Activated T-cell treated with anti-CD3 and anti-CD28 coated beads for 1 hour (primary cell): Measurements from ENCODE around the gene TDRD12.

ENCODE experiments used
- DNase-seq: peaks from one replicate; pipeline ENCODE4 v3.0.0-alpha.2; 2020; ENCODE audit warnings: low read depth

TDRD12 gene

DNA sequence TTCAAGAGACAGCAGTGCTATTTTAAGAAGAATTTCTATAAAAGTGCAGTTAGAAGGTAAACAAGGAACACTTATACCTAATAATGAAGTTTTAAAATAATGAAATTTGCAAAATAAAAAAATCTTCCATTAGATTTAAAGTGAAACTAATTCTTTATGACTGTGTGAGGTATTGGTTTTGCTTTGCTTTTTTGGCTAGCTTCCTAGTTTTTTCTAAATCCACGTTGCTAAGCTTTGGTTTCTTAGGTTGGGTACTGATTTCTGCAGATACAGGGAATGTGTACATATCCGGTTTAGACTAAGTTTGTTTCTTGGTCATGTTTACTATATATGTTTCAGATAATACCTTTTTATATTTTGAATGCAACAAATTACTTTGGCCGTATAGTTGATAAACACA lies 90.2 kb downstream of the TDRD12 start:
- DNase-seq, result no peak

DNA sequence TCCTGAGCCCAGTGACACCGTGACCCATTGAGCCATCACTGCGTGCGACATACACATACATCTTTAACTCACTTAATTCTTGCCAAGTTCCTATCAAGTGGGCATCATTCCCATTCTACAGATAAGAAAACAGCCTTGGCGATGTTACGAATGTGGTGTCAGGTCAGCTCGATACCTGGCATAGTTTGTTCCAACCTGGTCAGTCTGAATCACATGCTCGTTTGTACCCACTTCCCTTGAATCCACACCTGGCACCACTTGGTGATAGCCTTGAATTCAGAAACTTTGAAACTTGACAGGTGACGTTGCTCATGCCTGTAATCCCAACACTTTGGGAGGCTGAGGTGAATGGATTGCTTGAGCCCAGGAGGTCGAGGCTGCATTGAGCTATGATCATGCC lies 90.9 kb downstream of the TDRD12 start:
- no peak for DNase-seq

GRCh38 chr19:32811151-32811550 lies 91.6 kb downstream of the TDRD12 start:
- DNase-seq, result no peak

- no peak for DNase-seq
Measured at GRCh38 chr19:32812036-32812435, 92.5 kb downstream of the TDRD12 start.

- DNase-seq, result no peak
Measured at GRCh38 chr19:32812571-32812970, 93.0 kb downstream of the TDRD12 start.

- DNase-seq, result no peak
Measured at GRCh38 chr19:32813862-32814425, 94.4 kb downstream of the TDRD12 start.

DNA sequence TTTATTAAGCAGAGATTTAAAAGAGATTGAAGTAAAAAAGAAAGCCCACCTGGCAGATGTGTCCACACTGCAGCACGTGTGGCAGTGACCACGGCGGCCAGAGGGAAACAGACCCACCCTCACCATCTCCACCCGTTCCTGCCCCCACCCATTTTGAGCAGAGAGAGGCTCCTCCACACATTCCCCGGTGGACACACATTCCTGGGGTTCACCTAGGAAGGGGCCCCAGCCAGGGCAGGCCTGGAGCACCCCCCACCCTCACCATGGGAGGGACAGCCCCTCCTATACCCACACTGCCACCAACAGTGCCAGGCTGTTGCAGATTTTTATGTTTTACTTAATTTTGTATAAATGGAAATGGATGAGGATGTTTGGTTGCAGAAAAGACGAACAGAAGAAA lies 95.1 kb downstream of the TDRD12 start:
- no peak for DNase-seq

- no peak for DNase-seq
Measured at GRCh38 chr19:32816555-32817099, 97.1 kb downstream of the TDRD12 start.

DNA sequence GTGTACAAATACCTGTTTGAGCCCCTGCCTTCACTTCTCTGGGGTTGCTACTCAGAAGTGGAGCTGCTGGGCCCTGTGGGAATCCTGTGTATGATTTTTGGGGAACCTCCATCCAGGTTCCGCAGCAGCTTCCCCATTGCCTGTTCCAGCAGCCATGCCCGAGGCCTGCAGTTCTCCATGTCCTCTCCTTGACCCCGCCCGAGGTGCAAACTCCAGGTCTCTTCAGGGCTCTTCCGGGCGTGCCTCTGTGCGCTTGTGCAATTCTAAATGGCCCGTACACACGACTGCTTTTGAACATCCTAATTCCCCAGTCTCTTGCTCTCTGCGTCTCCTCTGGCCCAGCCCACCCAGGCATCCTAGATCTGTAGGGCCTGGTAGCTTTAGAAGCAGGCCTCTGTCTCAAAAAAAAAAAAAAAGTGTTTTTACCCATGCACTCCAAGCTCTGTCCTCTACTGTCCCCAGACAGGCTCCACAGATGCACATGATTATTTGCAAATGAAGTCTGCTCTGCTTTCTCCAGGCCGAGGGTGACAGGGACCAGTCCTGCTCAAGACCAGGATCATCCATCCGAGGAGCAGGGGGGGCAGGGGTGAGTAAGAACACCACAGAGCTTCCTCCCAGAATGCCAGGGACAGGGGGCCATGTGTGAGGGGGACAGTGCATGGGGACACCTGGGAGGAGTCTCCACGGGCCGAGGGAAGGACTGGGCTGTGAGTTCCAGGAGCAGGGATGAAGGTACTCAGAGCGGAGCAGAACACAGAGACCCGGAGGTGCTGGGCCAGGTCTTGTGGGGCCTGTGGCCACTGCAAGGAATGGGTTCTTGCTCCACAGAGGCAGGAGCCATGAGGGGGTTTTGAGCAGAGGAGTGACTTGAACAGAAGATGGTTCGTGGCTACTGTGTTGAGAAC lies 98.3 kb downstream of the TDRD12 start:
- no peak for DNase-seq

GRCh38 chr19:32818536-32818935 lies 99.0 kb downstream of the TDRD12 start:
- no peak for DNase-seq

- DNase-seq, result no peak
Measured at GRCh38 chr19:32819419-32820400, 100.1 kb downstream of the TDRD12 start.

DNA sequence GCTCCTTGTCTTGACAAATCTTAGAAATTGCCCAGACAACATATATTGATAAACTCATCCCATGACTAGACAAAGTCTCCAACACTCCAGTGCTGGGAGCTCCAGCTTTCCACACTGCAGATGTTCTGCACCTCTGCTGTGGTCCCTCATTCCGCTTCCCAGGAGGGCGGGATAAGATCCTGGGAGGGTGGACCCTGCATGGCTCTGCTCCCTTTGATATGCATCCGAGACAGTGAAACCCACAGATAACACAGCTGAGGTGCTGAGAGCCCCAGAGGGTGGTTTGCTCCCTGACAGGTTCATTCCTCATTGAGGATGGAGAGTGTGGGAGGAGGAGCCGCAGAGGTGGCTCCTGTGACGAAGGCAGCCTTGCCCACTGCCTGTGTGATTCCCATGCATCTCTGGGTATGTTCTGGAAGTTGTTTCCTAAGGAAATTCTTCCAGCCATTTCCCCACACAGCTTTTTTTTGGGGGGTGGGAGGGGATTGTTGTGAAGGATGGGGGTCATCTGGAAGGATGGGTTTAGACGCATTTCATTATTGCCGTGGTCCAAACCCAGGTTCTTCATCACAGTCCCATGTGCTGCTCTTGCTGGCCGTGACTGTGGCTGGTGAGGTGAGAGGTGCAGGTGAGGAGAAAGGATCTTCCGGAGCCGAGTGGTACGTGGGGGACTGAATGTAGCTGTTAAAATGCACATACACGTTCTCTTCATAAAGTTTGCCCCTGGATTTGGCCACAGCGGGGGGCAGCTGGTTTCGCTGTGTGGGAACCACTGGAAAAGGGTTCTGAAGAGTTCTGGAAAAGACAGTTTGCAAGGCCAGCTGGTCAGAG lies 103.6 kb downstream of the TDRD12 start:
- no peak for DNase-seq

- no peak for DNase-seq
Measured at GRCh38 chr19:32823747-32824102, 104.2 kb downstream of the TDRD12 start.

- DNase-seq, result no peak
Measured at GRCh38 chr19:32824191-32824751, 104.7 kb downstream of the TDRD12 start.

DNA sequence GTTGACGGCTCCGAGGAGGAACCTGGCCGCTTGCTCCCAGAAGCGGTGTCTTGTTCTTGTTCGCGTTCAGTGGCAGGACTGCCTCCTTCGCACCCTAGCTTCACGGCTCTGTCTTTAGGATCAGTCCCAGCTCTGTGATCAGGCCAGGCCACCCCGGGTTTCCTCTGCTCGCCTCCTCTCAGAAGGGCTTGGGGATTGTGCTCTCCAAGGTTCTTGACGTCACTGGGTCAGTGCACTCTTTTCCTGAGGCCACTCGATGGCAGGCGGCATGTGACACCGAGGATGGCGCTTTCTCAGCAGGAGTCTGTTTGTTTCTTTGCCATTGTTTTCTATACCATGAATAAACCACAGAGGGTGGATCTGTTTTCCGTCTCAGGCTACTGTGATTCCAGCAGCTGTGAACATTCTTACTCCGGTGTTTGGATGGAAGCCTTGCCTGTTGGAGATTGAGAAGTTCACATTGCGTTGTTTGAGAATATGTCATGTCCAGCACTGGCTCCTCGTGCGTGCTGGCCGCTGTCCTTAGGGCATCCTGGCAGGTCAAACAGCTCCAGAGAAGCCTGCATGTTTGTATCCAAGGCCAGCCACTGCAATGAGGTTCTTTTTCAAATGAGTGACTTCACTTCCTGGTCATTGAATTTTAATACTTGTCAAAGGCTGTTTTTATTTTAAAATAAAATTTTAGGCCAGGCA lies 105.5 kb downstream of the TDRD12 start:
- DNase-seq, result no peak

DNA sequence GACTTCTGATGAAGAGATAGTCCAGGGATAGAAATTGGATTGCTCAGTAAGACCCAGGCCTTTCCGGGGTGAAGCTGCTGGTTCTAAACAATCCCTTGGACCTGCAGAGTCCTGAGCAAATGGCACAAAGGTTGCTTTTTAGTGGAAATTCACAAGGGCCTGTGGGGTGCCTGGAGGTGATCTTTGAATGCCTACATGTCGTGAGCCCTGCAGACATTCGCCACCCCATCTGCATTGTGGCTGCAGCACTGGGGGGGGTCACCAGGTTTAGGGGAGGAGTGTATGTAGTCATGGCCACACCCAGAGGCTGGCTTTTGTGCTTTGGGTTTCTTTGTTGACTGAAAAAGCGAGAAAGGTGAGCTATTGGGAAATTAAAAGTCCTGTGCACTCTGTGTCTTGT lies 108.6 kb downstream of the TDRD12 start:
- no peak for DNase-seq

DNA sequence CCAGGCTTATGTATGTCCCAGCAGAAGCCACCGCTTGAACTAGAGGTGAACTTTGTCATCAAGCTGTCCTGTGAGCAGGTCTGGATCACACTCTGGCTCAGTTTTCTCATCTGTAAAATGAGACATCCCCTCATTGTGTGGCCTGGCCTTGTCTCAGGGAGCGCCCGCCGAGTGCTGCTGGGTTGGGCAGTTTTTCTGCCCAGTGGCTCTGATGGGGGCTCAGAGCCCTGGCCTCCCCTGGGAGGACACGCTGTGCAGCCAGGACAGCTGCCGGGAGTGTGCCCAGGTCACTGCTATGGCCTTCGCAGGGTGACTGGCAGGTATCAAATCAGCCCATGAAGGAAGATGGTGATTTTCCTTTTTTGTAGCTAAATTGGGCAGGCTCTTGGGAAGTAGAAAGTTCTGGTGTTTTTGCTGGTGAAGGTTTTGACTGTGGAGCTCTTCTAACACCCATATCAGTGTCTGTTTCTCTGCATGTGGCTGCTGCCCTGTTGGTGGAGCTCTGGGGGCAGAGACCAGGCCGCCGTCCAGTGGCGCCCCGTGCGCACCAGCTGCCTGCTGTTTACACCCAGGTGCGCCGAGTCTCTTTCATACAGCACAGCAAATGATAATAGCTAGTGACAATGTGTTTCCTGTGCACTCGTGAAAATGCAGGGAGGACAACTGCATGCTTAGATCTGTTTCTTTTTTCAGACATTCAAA lies 109.2 kb downstream of the TDRD12 start:
- DNase-seq, result no peak

GRCh38 chr19:32829345-32829896 lies 109.9 kb downstream of the TDRD12 start:
- no peak for DNase-seq

- DNase-seq, result no peak
Measured at GRCh38 chr19:32830231-32831014, 110.9 kb downstream of the TDRD12 start.
